ENCODE measurements around the gene CCDC89.
A peak's percentile ranks its signal among the peaks of the same experiment; 100 is the strongest.

GRCh38 chr11:85685820-85686459 is at the start of gene CCDC89:
- TF ChIP-seq CTCF (IDR thresholded peaks at IDR 0.05) (no peak), POLR2A (IDR thresholded peaks at IDR 0.05) (no peak), POLR2AphosphoS5 (IDR thresholded peaks at IDR 0.05) (peak in 1 of 3 donors; percentile 21)
